Head of caudate nucleus (tissue), 42 donors: Measurements from ENCODE around the gene GPATCH2L.

Experiments
- DNase-seq, 42 donors: peaks; one replicate each; pipeline versions ENCODE4 v3.0.0 to v3.0.0-alpha.2; 2020 to 2021; ENCODE audit warnings: mixed read lengths in 7 of 42
- intact Hi-C: fragments of 100-400 bp; cut with DNase I; formaldehyde crosslinking; loops from one replicate; pipeline ENCODE4 v1.15.0; 2022

The GPATCH2L gene

GRCh38 chr14:76134231-76134630 is 17.5 kb upstream of the GPATCH2L start:
- intact Hi-C loops = no loop called here
- DNase-seq = no peak

- DNase-seq = no peak
- intact Hi-C loops = no loop called here
Observed at GRCh38 chr14:76135722-76136121, 16.0 kb upstream of the GPATCH2L start.

GRCh38 chr14:76136476-76137110 is 15.1 kb upstream of the GPATCH2L start:
- intact Hi-C loops = no loop called here
- no peak for DNase-seq

GRCh38 chr14:76138119-76138757 is 13.5 kb upstream of the GPATCH2L start:
- intact Hi-C loops = no loop called here
- DNase-seq = no peak

- intact Hi-C loops = no loop called here
- peak in 2 of 42 donors; percentile 9 to 43 for DNase-seq
Observed at GRCh38 chr14:76138758-76139723, 12.7 kb upstream of the GPATCH2L start.

GRCh38 chr14:76143642-76144041 is 8.1 kb upstream of the GPATCH2L start:
- intact Hi-C loops = no loop called here
- DNase-seq = no peak

GRCh38 chr14:76146976-76147375 is 4.7 kb upstream of the GPATCH2L start:
- intact Hi-C loops = no loop called here

GRCh38 chr14:76149196-76149595 is 2.5 kb upstream of the GPATCH2L start:
- no peak for DNase-seq
- intact Hi-C loops = no loop called here

More at GRCh38 chr14:76146976-76147375, 4.7 kb upstream of the GPATCH2L start:
- peak in 1 of 42 donors; percentile 22 for DNase-seq

GRCh38 chr14:76152333-76152681 is 585 bp downstream of the GPATCH2L start:
- intact Hi-C loops = no loop called here
- peak in 40 of 42 donors; percentile 7 to 71 (median 38) for DNase-seq

GRCh38 chr14:76153919-76154318 is 2.2 kb downstream of the GPATCH2L start:
- intact Hi-C loops = no loop called here
- no peak for DNase-seq

GRCh38 chr14:76154539-76155126 is 2.9 kb downstream of the GPATCH2L start:
- intact Hi-C loops = no loop called here
- DNase-seq = no peak

- intact Hi-C loops = no loop called here
- no peak for DNase-seq
Observed at GRCh38 chr14:76163668-76164363, 12.1 kb downstream of the GPATCH2L start.

GRCh38 chr14:76168531-76168930 is 16.8 kb downstream of the GPATCH2L start:
- intact Hi-C loops = no loop called here

GRCh38 chr14:76169776-76170175 is 18.1 kb downstream of the GPATCH2L start:
- intact Hi-C loops = no loop called here
- DNase-seq = no peak

More at GRCh38 chr14:76168531-76168930, 16.8 kb downstream of the GPATCH2L start:
- DNase-seq = no peak

- intact Hi-C loops = no loop called here
- DNase-seq = no peak
Observed at GRCh38 chr14:76174982-76175381, 23.3 kb downstream of the GPATCH2L start.

- intact Hi-C loops = no loop called here
- DNase-seq = no peak
Observed at GRCh38 chr14:76175942-76176341, 24.2 kb downstream of the GPATCH2L start.

GRCh38 chr14:76181546-76181945 is 29.8 kb downstream of the GPATCH2L start:
- no peak for DNase-seq
- intact Hi-C loops = no loop called here

- intact Hi-C loops = no loop called here
Observed at GRCh38 chr14:76186308-76187027, 34.7 kb downstream of the GPATCH2L start.

More at GRCh38 chr14:76186308-76187027, 34.7 kb downstream of the GPATCH2L start:
- DNase-seq = no peak
